Upper lobe of left lung (tissue), 6 donors: ENCODE measurements around the gene SLC35F5. TPM values are rescaled to one million over a fixed set of nuclear protein-coding genes. Genes with fewer than 3 reads are reported as not detected.
"Not testable (repeated sequence)": the region's sequence is repeated elsewhere in the genome, so short reads cannot be mapped to it uniquely, and the experiment has no call there.

Experiments
- ATAC-seq, 2 donors: fragments of 200-7000 bp; cut with Tn5 transposase; one replicate each; pipeline ENCODE4 v1.9.1; 2022; ENCODE audit warnings: mild to moderate bottlenecking in 2 of 2, moderate library complexity in 2 of 2; ENCODE audit not compliant: low FRiP score in 2 of 2
- DNase-seq, 2 donors: peaks; one replicate each; pipeline ENCODE4 v3.0.0-alpha.2; 2019 to 2020
- H3K27ac ChIP-seq, 4 donors: fragments of 200-600 bp; sonication (generic); one replicate each; pipeline ENCODE4 v1.5.1; 2016 to 2019
- H3K27me3 ChIP-seq, 4 donors: fragments of 200-600 bp; sonication (generic); one replicate each; pipeline ENCODE4 v1.5.1; 2017 to 2019
- H3K36me3 ChIP-seq, 4 donors: fragments of 200-600 bp; sonication (generic); one replicate each; pipeline ENCODE4 v1.5.1; 2016 to 2019
- H3K4me1 ChIP-seq, 4 donors: fragments of 200-600 bp; sonication (generic); one replicate each; pipeline ENCODE4 v1.5.1; 2018 to 2019
- H3K4me3 ChIP-seq, 4 donors: fragments of 200-600 bp; sonication (generic); one replicate each; pipeline ENCODE4 v1.5.1; 2017 to 2019; ENCODE audit warnings: mild to moderate bottlenecking in 2 of 4, moderate library complexity in 1 of 4
- H3K9me3 ChIP-seq, 4 donors: fragments of 200-600 bp; sonication (generic); one replicate each; pipeline ENCODE4 v1.5.1; 2018 to 2019
- EP300 ChIP-seq, 4 donors: sonication (generic); formaldehyde crosslinking; IDR thresholded peaks; one replicate each; pipeline ENCODE4 v1.5.1; 2017; ENCODE audit warnings: antibody characterized with exemption in 4 of 4, control low read depth in 2 of 4
- POLR2A ChIP-seq, 4 donors: fragments of 450-650 bp; IDR thresholded peaks; one replicate each; pipeline ENCODE4 v1.5.1; 2016 to 2017; ENCODE audit warnings: antibody characterized with exemption in 4 of 4, mild to moderate bottlenecking in 2 of 4
- POLR2AphosphoS5 ChIP-seq, 2 donors: sonication (generic); formaldehyde crosslinking; IDR thresholded peaks; one replicate each; pipeline ENCODE4 v1.5.1; 2017; ENCODE audit warnings: antibody characterized with exemption in 2 of 2
- WGBS, 2 donors: methylation state at CpG; one replicate each; pipeline ENCODE4 v1.1.5; 2017 to 2018; 5-methylcytosine and 5-hydroxymethylcytosine counted together
- total RNA-seq, 6 donors: library from RNA; depleted of rRNA in 4 of 6; stranded (reverse); fragments of >200 nt in 4 of 6; gene quantifications; one replicate each; pipeline versions ENCODE4 v1.1.0 to v1.2.1, GENCODE V29; 2016 to 2021
- TF ChIP-seq, protein P1 (sequence below), 6 experiments: fragments of 450-650 bp in 4 of 6; fragments of 200-600 bp in 2 of 6; sonication (generic) in 2 of 6; IDR thresholded peaks; one replicate each; pipeline ENCODE4 v1.5.1; 2016 to 2019; ENCODE audit warnings: antibody characterized with exemption in 6 of 6
- donor health status: DM: no; HTN: no; CAD: no; lungs with moderate emphysema.
- donor health status: DM: no; HTN: yes; CAD: no; lungs with severe emphysema.

The SLC35F5 gene
- total RNA-seq, 6 donors from 2014 or later: 38.8 to 118 (median 65.8) TPM

DNA sequence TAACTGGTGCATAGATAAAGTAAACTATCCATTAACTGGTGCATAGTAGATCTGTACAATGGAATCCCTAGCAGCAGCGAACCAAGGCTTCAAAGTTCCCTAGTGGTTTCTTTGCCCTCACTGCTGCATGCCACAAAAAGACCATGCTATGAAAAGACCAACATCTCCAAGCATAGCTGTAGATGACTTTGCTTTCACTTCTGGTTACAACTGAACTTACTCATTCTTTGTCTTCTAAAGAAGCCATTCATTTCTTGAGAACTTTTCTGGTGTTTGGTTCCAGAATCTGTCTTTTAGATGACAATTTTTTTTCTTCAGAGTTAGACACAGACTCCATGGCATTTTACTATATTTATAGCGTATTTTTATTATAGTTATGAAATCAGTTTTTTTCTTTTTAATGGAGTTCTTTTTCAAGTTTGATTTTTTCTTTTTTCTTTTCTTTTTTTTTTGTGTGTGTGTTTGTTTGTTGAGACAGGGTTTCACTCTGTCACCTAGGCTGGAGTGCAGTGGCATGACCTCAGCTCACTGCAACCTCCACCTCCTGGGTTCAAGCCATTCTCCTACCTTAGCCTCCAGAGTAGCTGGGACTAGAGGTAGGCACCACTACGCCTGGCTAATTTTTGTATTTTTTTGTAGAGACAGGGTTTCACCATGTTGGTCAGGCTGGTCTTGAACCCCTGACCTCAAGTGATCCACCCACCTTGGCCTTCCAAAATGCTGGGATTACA lies 63.6 kb downstream of the SLC35F5 start:
- 69 to 89% methylated on average over 3 of the region's 3 CpGs for WGBS, 2 donors
- ATAC-seq (no peak), DNase-seq (no peak)
- Histone ChIP-seq H3K27me3 (no peaks in the 10 kb centered on the region), H3K36me3 (no peaks in the 10 kb centered on the region), H3K9me3 (no peaks in the 10 kb centered on the region), H3K27ac (no peak overlapping the region), H3K4me3 (no peak overlapping the region), H3K4me1 (peaks cover 0 to 4% (median 0%) of the 10 kb centered on the region in 4 donors)
- TF ChIP-seq, protein P1, sequence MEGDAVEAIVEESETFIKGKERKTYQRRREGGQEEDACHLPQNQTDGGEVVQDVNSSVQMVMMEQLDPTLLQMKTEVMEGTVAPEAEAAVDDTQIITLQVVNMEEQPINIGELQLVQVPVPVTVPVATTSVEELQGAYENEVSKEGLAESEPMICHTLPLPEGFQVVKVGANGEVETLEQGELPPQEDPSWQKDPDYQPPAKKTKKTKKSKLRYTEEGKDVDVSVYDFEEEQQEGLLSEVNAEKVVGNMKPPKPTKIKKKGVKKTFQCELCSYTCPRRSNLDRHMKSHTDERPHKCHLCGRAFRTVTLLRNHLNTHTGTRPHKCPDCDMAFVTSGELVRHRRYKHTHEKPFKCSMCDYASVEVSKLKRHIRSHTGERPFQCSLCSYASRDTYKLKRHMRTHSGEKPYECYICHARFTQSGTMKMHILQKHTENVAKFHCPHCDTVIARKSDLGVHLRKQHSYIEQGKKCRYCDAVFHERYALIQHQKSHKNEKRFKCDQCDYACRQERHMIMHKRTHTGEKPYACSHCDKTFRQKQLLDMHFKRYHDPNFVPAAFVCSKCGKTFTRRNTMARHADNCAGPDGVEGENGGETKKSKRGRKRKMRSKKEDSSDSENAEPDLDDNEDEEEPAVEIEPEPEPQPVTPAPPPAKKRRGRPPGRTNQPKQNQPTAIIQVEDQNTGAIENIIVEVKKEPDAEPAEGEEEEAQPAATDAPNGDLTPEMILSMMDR (IDR thresholded peaks at IDR 0.05): no peak
- no peak for TF ChIP-seq POLR2A (IDR thresholded peaks at IDR 0.05)
- no peak for TF ChIP-seq EP300 (IDR thresholded peaks at IDR 0.05)
- TF ChIP-seq POLR2AphosphoS5 (IDR thresholded peaks at IDR 0.05): no peak

DNA sequence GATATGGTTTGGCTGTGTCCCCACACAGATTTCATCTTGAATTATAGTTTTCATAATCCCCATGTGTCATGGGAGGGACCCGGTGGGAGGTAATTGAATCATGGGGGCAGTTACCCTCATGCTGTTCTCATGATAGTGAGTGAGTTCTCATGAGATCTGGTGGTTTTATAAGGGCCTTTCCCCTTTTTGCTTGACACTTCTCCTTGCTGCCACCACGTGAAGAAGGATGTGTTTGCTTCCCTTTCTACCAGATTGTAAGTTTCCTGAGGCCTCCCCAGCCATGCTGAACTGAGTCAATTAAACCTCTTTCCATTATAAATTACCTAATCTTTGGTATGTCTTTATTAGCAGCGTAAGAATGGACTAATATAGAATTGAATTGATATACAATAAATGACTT lies 65.6 kb downstream of the SLC35F5 start:
- DNase-seq, H3K27me3 ChIP-seq, H3K4me1 ChIP-seq, H3K27ac ChIP-seq, H3K9me3 ChIP-seq, H3K36me3 ChIP-seq, ATAC-seq, H3K4me3 ChIP-seq: not testable (repeated sequence)
- WGBS, 2 donors: 55 to 70% methylated on average over 3 of the region's 3 CpGs

DNA sequence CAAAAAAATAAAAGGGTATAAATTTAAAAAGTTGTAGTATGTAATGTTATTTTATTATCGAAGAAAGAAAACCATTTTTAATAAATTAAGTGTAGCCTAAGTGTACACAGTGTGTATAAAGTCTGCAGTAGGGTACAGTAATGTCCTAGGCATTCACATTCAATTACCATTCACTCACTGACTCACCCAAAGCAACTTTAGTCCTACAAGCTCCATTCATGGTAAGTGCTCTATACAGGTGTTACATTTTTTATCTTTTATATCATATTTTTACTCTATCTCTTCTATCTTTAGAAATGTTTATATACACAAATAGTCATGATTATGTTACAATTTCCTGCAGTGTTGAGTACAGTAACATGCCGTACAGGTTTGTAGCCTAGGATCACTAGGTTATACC lies 69.9 kb downstream of the SLC35F5 start:
- Histone ChIP-seq H3K9me3 (no peaks in the 10 kb centered on the region), H3K4me3 (no peak overlapping the region), H3K36me3 (no peaks in the 10 kb centered on the region), H3K4me1 (no peaks in the 10 kb centered on the region), H3K27ac (no peak overlapping the region), H3K27me3 (no peaks in the 10 kb centered on the region)
- TF ChIP-seq, protein P1 (IDR thresholded peaks at IDR 0.05): no peak
- TF ChIP-seq POLR2A (IDR thresholded peaks at IDR 0.05): no peak
- no peak for TF ChIP-seq EP300 (IDR thresholded peaks at IDR 0.05)
- TF ChIP-seq POLR2AphosphoS5 (IDR thresholded peaks at IDR 0.05): no peak
- no peak for ATAC-seq
- DNase-seq: no peak
- WGBS, 2 donors: 74 to 81% methylated on average over 2 of the region's 2 CpGs

DNA sequence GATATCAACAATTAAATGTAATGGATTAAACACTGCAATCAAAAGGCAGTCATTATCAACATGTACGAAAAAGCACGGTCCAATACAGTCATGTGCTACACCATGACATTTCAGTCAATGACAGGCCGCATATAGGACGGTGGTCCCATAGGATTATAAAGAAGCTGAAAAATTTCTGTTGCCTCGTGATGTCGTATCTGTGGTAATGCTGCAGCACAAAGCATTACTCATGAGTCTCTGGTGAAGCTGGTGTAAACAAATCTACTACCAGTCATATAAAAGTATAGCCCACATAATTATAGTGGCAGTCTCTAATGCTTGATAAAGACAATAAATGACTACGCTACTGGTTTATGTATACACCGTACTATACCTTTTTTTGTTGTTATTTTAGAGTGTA lies 71.0 kb downstream of the SLC35F5 start:
- no peak for ATAC-seq
- WGBS, 2 donors: 90% methylated on average over 8 of the region's 8 CpGs

DNA sequence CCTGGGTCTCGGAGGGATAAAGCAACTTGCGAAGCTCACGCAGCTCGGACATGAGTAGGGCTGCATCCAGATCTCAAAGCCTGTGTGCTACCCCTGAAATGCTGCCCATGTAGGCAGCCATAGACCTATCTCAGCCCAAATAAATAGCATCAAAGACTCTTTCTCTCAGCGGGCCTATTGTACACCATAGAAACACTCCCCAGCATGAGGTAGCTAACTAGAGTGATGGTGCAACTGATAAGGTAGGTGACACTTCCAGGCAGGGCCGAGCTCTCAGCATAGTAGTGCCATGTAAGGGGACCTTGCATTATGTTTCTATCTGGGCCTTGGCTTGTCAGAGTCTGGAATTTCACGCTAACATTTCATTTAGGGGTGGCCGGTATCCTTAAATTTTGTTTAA lies 77.0 kb downstream of the SLC35F5 start:
- H3K36me3 ChIP-seq: no peaks in the 10 kb centered on the region
- 87 to 89% methylated on average over 8 of the region's 8 CpGs for WGBS, 2 donors
- DNase-seq (no peak), ATAC-seq (no peak)
- TF ChIP-seq, protein P1 (IDR thresholded peaks at IDR 0.05): no peak
- TF ChIP-seq EP300 (IDR thresholded peaks at IDR 0.05): no peak
- TF ChIP-seq POLR2A (IDR thresholded peaks at IDR 0.05): no peak
- TF ChIP-seq POLR2AphosphoS5 (IDR thresholded peaks at IDR 0.05): no peak
- no peak overlapping the region for H3K4me3 ChIP-seq
- H3K27me3 ChIP-seq: no peaks in the 10 kb centered on the region
- H3K9me3 ChIP-seq: no peaks in the 10 kb centered on the region
- peaks cover 0 to 8% (median 0%) of the 10 kb centered on the region in 4 donors for H3K4me1 ChIP-seq
- no peak overlapping the region for H3K27ac ChIP-seq

More for the DNA sequence above, 71.0 kb downstream of the SLC35F5 start:
- TF ChIP-seq EP300 (IDR thresholded peaks at IDR 0.05) (no peak), POLR2A (IDR thresholded peaks at IDR 0.05) (no peak), POLR2AphosphoS5 (IDR thresholded peaks at IDR 0.05) (no peak)
- TF ChIP-seq, protein P1 (IDR thresholded peaks at IDR 0.05): no peak
- Histone ChIP-seq H3K27me3 (no peaks in the 10 kb centered on the region), H3K4me3 (no peak overlapping the region), H3K4me1 (no peaks in the 10 kb centered on the region), H3K36me3 (no peaks in the 10 kb centered on the region), H3K9me3 (no peaks in the 10 kb centered on the region), H3K27ac (no peak overlapping the region)
- DNase-seq: no peak
